Effector memory CD4-positive, alpha-beta T cell (primary cell): ENCODE measurements around the gene TTLL6.

Experiments
- DNase-seq, 3 donors: peaks; one replicate each; pipeline ENCODE4 v3.0.0-alpha.2; 2020
- H3K27ac ChIP-seq: 2 replicates; pipeline ENCODE4 v1.7.0; 2013; ENCODE audit warnings: mild to moderate bottlenecking, low read length, moderate library complexity; ENCODE audit not compliant: insufficient read depth, poor library complexity, severe bottlenecking
- H3K27me3 ChIP-seq: replicated peaks from 2 replicates; pipeline ENCODE4 v1.7.0; 2013; ENCODE audit warnings: mild to moderate bottlenecking, low read length; ENCODE audit not compliant: insufficient read depth, control insufficient read depth, poor library complexity, severe bottlenecking
- H3K36me3 ChIP-seq: 2 replicates; pipeline ENCODE4 v1.7.0; 2013; ENCODE audit warnings: mild to moderate bottlenecking, low read length, moderate library complexity; ENCODE audit not compliant: control insufficient read depth, insufficient read depth
- H3K4me1 ChIP-seq: 2 replicates; pipeline ENCODE4 v1.7.0; 2013; ENCODE audit warnings: low read length, mild to moderate bottlenecking; ENCODE audit not compliant: control insufficient read depth, insufficient read depth, poor library complexity, severe bottlenecking
- H3K4me3 ChIP-seq: 2 replicates; pipeline ENCODE4 v1.7.0; 2013; ENCODE audit warnings: low read length, low read depth, mild to moderate bottlenecking; ENCODE audit not compliant: insufficient read depth, poor library complexity, severe bottlenecking
- H3K9me3 ChIP-seq: 2 replicates; pipeline ENCODE4 v1.7.0; 2013; ENCODE audit warnings: mild to moderate bottlenecking, low read length, moderate library complexity; ENCODE audit not compliant: control insufficient read depth
- total RNA-seq, 3 donors: gene quantifications; one replicate each; lab custom pipeline; 2026; lab: John Stamatoyannopoulos, UW

Gene TTLL6
- total RNA-seq = 0 to 0.26 (median 0) reads per million in 3 donors

DNA sequence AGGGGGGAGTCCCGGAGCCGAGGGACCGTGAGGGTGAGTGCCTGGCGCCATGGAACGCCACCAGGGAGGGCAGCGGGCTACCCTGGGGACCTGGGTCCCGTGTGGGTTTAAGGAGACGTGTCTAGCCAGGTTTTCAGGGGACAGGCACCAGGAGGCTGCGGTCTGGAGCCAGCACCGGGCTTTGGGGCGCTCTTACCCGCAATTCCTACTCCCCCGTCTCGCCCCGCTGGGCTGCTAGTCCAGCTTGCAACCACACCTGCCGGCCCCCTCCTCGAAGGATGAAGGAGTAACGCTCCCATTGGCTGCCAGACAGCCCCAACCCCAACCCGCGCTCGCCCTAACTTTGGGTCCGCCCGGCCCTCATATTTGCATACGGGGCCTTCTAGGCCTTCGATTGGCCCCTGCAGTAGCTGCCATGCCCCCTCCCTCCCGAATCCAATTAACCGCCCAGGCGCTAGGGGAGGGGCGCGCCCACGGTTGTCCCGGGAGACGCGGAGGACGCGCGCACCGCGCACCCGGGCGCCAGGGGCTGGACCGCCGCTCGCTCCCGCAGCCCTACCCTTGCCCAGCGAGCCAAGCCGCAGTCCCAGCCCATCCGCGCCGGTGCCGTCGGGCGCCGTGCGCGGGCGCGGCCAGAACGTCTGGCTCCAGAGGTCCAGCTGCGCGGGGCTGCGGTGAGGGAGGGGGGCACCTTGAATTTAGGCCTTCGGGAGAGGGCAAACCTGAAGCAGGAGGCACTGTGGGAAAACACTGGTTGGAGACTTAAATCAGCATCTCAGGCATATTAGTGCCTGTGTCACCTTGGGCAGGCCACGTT lies at the start of gene TTLL6:
Gene TTLL6, minus strand, starts transcription at position 456 of the 817 bp plus-strand sequence. Its CDS starts 157 bp downstream, at position 299.
- no peaks in the 10 kb centered on the region for H3K9me3 ChIP-seq
- peak within 1 kb of the TSS; percentile 54 for H3K4me3 ChIP-seq
- no peak within 1 kb of the TSS for H3K27ac ChIP-seq
- peaks cover 16% of the 10 kb centered on the region for H3K4me1 ChIP-seq
- peaks cover 5% of the 10 kb centered on the region for H3K27me3 ChIP-seq
- peak; percentile 70 to 83 (median 78) for DNase-seq
- H3K36me3 ChIP-seq = no peaks in the 10 kb centered on the region

- Histone ChIP-seq H3K36me3 (peaks cover 43% of the 10 kb centered on the region), H3K9me3 (no peaks in the 10 kb centered on the region), H3K4me3 (no peak overlapping the region), H3K27me3 (no peaks in the 10 kb centered on the region), H3K27ac (no peak overlapping the region), H3K4me1 (no peaks in the 10 kb centered on the region)
- no peak for DNase-seq
Observed at GRCh38 chr17:48860456-48860855, 43.4 kb upstream of the TTLL6 start.

DNA sequence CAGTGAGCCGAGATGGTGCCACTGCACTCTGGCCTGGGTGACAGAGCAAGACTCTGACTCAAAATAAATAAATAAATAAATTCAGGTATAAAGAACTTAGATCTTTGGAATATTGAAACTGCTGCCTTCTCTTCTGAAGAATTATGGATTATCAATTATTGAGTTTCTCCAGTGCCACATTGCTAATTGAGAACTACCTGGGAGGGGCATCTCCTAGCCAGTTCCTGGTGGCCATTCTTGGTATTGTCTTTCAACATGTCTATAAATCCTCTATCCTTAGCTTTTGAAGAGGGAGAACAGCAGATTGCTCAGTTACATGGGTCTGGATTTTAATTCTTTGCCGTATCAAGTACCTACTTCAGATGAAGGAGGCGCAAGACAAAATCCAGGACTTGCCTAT lies 43.0 kb upstream of the TTLL6 start:
- no peak overlapping the region for H3K4me3 ChIP-seq
- no peaks in the 10 kb centered on the region for H3K9me3 ChIP-seq
- peaks cover 45% of the 10 kb centered on the region for H3K36me3 ChIP-seq
- no peaks in the 10 kb centered on the region for H3K27me3 ChIP-seq
- no peak for DNase-seq
- H3K27ac ChIP-seq = no peak overlapping the region
- H3K4me1 ChIP-seq = no peaks in the 10 kb centered on the region

DNA sequence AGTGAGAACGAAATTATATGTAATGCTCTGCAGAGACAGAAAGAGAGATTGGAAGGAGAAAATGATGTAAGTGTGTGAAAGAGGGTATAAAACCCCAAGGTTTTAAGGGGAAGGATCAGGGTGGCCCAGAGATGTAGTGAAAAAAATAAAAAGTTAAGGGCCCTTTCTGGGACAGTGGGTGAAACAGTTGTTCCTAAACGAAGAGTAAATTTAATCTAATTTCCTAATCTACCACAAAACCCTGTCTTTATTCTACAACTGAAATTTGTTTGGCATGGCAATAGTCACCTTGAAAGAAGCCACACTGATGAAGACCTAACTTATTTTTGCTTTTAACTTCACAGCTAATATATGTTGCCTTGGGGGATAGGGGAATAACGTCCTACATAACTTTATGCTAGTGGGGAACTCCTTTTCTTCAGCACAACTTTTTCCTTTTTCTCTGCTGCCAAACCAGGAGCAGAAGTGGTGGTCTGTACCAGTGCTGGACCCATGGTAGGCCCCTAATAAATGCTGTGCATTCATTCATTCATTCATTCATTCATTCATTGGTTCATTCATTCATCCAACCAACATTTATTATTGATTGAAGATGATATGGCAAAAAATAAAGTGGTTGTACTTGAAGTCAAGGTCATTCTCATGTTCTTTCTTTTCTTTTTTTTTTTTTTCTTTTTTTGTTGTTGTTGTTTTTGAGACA lies 39.2 kb upstream of the TTLL6 start:
- no peak for DNase-seq
- H3K36me3 ChIP-seq = peaks cover 54% of the 10 kb centered on the region
- no peaks in the 10 kb centered on the region for H3K4me1 ChIP-seq
- H3K27ac ChIP-seq = no peak overlapping the region
- H3K9me3 ChIP-seq = no peaks in the 10 kb centered on the region
- no peaks in the 10 kb centered on the region for H3K27me3 ChIP-seq
- no peak overlapping the region for H3K4me3 ChIP-seq

GRCh38 chr17:48854774-48855476 lies 37.9 kb upstream of the TTLL6 start:
- Histone ChIP-seq H3K9me3 (no peaks in the 10 kb centered on the region), H3K36me3 (peaks cover 43% of the 10 kb centered on the region), H3K4me3 (no peak overlapping the region), H3K27me3 (no peaks in the 10 kb centered on the region), H3K27ac (no peak overlapping the region), H3K4me1 (peaks cover 3% of the 10 kb centered on the region)
- DNase-seq = no peak

GRCh38 chr17:48850792-48851323 lies 33.8 kb upstream of the TTLL6 start:
- Histone ChIP-seq H3K4me3 (no peak overlapping the region), H3K27me3 (no peaks in the 10 kb centered on the region), H3K9me3 (no peaks in the 10 kb centered on the region), H3K36me3 (peaks cover 65% of the 10 kb centered on the region), H3K4me1 (peaks cover 3% of the 10 kb centered on the region), H3K27ac (no peak overlapping the region)
- no peak for DNase-seq

DNA sequence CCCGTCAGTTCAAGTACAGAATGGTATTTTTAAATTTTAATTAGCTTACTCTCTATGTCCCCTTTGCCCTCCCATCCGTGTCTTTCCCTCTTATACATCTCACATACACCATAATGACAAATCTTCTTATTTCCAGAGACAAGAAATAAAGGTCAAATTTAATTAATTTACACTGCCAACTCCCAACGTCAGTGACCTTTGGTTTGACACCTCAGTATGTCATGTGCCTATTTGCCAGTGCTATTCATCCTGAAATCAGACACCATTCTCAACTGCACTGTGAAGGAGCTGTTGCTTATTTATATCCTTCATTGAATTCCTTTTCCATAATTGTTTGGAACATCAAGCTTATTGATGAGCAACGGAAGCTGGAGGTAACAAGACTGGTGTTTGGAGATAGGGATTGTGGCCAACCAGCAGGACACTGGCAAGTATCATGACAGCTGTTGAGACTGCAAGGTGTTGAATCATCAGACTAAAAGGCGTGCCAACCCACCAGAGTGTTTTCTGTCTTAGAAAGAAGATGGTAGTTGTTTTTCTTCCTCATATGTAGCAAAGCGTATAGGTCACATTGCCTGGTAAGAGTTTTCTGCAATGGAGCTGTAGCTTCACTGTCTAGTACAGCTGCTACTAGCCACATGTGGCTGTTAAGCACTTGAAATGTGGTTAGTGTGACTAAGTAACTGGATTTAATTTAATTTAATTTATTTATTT lies 26.3 kb upstream of the TTLL6 start:
- Histone ChIP-seq H3K36me3 (peaks cover 40% of the 10 kb centered on the region), H3K4me3 (no peak overlapping the region), H3K9me3 (no peaks in the 10 kb centered on the region), H3K27ac (no peak overlapping the region), H3K27me3 (no peaks in the 10 kb centered on the region), H3K4me1 (peaks cover 17% of the 10 kb centered on the region)
- no peak for DNase-seq

- Histone ChIP-seq H3K4me3 (no peak overlapping the region), H3K36me3 (peaks cover 34% of the 10 kb centered on the region), H3K4me1 (peaks cover 19% of the 10 kb centered on the region), H3K9me3 (no peaks in the 10 kb centered on the region), H3K27ac (no peak overlapping the region), H3K27me3 (no peaks in the 10 kb centered on the region)
- DNase-seq = no peak
Observed at GRCh38 chr17:48842746-48843145, 25.7 kb upstream of the TTLL6 start.

DNA sequence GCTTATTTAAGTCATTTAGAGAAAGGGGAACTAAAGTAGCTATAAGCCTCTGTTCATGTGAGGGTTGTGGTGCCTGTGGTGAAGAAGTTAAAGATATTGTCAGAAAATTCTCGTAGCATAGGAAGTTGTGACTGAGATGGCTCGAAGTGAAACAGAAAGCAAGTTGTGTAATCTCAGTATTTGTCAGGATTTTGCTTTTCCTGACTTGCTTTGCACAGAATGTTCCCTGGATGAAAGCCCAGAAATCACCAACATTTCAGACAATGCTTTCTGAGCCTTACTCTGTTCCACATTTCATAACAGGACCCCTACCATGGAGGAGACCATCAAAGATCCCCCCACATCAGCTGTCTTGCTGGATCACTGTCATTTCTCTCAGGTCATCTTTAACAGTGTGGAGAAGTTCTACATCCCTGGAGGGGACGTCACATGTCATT lies 24.4 kb upstream of the TTLL6 start:
- Histone ChIP-seq H3K9me3 (no peaks in the 10 kb centered on the region), H3K4me1 (peaks cover 24% of the 10 kb centered on the region), H3K36me3 (peaks cover 26% of the 10 kb centered on the region), H3K27ac (peak overlapping the region; percentile 65), H3K27me3 (no peaks in the 10 kb centered on the region), H3K4me3 (peak overlapping the region; percentile 41)
- no peak for DNase-seq
